Stimulated activated CD8-positive, alpha-beta memory T cell treated with anti-CD3 and anti-CD28 coated beads, Interleukin-2, amount 100 ng/mL, for 48 hours (primary cell): ENCODE results near the gene POU2AF3.
"Not testable (repeated sequence)": the region's sequence is repeated elsewhere in the genome, so short reads cannot be mapped to it uniquely, and the experiment has no call there.

Experiments
- DNase-seq, 2 donors: peaks; one replicate each; pipeline ENCODE4 v3.0.0-alpha.2; 2020; ENCODE audit warnings: low read depth in 2 of 2

POU2AF3 gene

GRCh38 chr11:111298413-111299100, at the start of gene POU2AF3:
POU2AF3 (plus strand) TSS chr11:111298546; CDS start chr11:111298582, 36 bp downstream.
- DNase-seq, result no peak

- no peak for DNase-seq
Observed at GRCh38 chr11:111250936-111251335, 47.4 kb upstream of the POU2AF3 start.

GRCh38 chr11:111253131-111253530, 45.2 kb upstream of the POU2AF3 start:
- no peak for DNase-seq

- no peak for DNase-seq
Observed at GRCh38 chr11:111253630-111254029, 44.7 kb upstream of the POU2AF3 start.

- no peak for DNase-seq
Observed at GRCh38 chr11:111258046-111258445, 40.3 kb upstream of the POU2AF3 start.

- no peak for DNase-seq
Observed at GRCh38 chr11:111259896-111260295, 38.5 kb upstream of the POU2AF3 start.

GRCh38 chr11:111260811-111261210, 37.5 kb upstream of the POU2AF3 start:
- no peak for DNase-seq

- no peak for DNase-seq
Observed at GRCh38 chr11:111264646-111265045, 33.7 kb upstream of the POU2AF3 start.

- no peak for DNase-seq
Observed at GRCh38 chr11:111265421-111265820, 32.9 kb upstream of the POU2AF3 start.

- DNase-seq, result not testable (repeated sequence)
Observed at GRCh38 chr11:111268303-111268702, 30.0 kb upstream of the POU2AF3 start.

- no peak for DNase-seq
Observed at GRCh38 chr11:111269146-111269868, 29.0 kb upstream of the POU2AF3 start.

- no peak for DNase-seq
Observed at GRCh38 chr11:111272420-111272819, 25.9 kb upstream of the POU2AF3 start.

- DNase-seq, result no peak
Observed at GRCh38 chr11:111282562-111283075, 15.7 kb upstream of the POU2AF3 start.

GRCh38 chr11:111283945-111284481, 14.3 kb upstream of the POU2AF3 start:
- no peak for DNase-seq

GRCh38 chr11:111285189-111286091, 12.9 kb upstream of the POU2AF3 start:
- DNase-seq, result no peak

GRCh38 chr11:111291764-111292163, 6.6 kb upstream of the POU2AF3 start:
- no peak for DNase-seq

- not testable (repeated sequence) for DNase-seq
Observed at GRCh38 chr11:111292408-111292807, 5.9 kb upstream of the POU2AF3 start.

- no peak for DNase-seq
Observed at GRCh38 chr11:111296196-111296595, 2.1 kb upstream of the POU2AF3 start.

GRCh38 chr11:111297696-111298095, 650 bp upstream of the POU2AF3 start:
- no peak for DNase-seq

- DNase-seq, result no peak
Observed at GRCh38 chr11:111299101-111300026, 1.0 kb downstream of the POU2AF3 start.

- DNase-seq, result no peak
Observed at GRCh38 chr11:111300569-111300968, 2.2 kb downstream of the POU2AF3 start.
